Common myeloid progenitor, CD34-positive (primary cell): ENCODE results near the gene CD209.
A peak's percentile ranks its signal among the peaks of the same experiment; 100 is the strongest.

ENCODE experiments used
- CTCF ChIA-PET: fragments of 350-600 bp; sonication (Branson Sonifier 250); formaldehyde crosslinking; loops from one replicate; lab custom pipeline; 2021; ENCODE audit warnings: antibody characterized with exemption; lab: Charles Lee
- POLR2A ChIA-PET: fragments of 350-600 bp; sonication (Branson Sonifier 250); formaldehyde crosslinking; loops from one replicate; lab custom pipeline; 2021; ENCODE audit warnings: antibody characterized with exemption; lab: Charles Lee
- DNase-seq, 3 donors: peaks; one replicate each; pipeline versions ENCODE4 v3.0.0 to v3.0.0-alpha.2; 2013
- H3K27ac ChIP-seq, 2 experiments: 1 replicate in 1 of 2; 2 replicates in 1 of 2; pipeline ENCODE4 v1.7.0; 2013; ENCODE audit warnings: inconsistent platforms in 2 of 2, low read length in 2 of 2, mild to moderate bottlenecking in 2 of 2, low read depth in 1 of 2, moderate library complexity in 1 of 2; ENCODE audit not compliant: severe bottlenecking in 2 of 2, insufficient read depth in 1 of 2, poor library complexity in 1 of 2
- H3K27me3 ChIP-seq, 5 experiments: replicated peaks in 2 of 5; 1 replicate in 3 of 5; 2 replicates in 2 of 5; pipeline versions ENCODE4 v1.6.1 to v1.7.0; 2013; ENCODE audit warnings: low read length in 4 of 5, mild to moderate bottlenecking in 2 of 5, moderate library complexity in 2 of 5, inconsistent platforms in 1 of 5; ENCODE audit not compliant: insufficient read depth in 5 of 5, control insufficient read depth in 4 of 5
- H3K36me3 ChIP-seq, 4 experiments: 1 replicate in 2 of 4; 2 replicates in 2 of 4; pipeline versions ENCODE4 v1.6.1 to v1.7.0; 2013; ENCODE audit warnings: low read length in 3 of 4, control low read depth in 1 of 4, mild to moderate bottlenecking in 1 of 4; ENCODE audit not compliant: control insufficient read depth in 4 of 4, insufficient read depth in 4 of 4
- H3K4me1 ChIP-seq, 4 experiments: 1 replicate in 3 of 4; 2 replicates in 1 of 4; pipeline versions ENCODE4 v1.6.1 to v1.7.1; 2013; ENCODE audit warnings: low read length in 3 of 4, mild to moderate bottlenecking in 3 of 4, control low read depth in 1 of 4, inconsistent platforms in 1 of 4, moderate library complexity in 1 of 4; ENCODE audit not compliant: control insufficient read depth in 4 of 4, insufficient read depth in 4 of 4; ENCODE audit errors: control extremely low read depth in 1 of 4
- H3K4me3 ChIP-seq, 7 experiments: 1 replicate in 4 of 7; 2 replicates in 3 of 7; pipeline versions ENCODE4 v1.5.1 to v1.7.0; 2013; ENCODE audit warnings: mild to moderate bottlenecking in 7 of 7, low read length in 6 of 7, moderate library complexity in 6 of 7, inconsistent platforms in 2 of 7, low read depth in 2 of 7, control low read depth in 1 of 7; ENCODE audit not compliant: insufficient read depth in 4 of 7, control insufficient read depth in 1 of 7; ENCODE audit errors: extremely low read depth in 1 of 7
- H3K9me3 ChIP-seq, 5 experiments: 1 replicate in 4 of 5; 2 replicates in 1 of 5; pipeline versions ENCODE4 v1.6.1 to v1.7.1; 2013; ENCODE audit warnings: low read length in 4 of 5, mild to moderate bottlenecking in 2 of 5, inconsistent platforms in 1 of 5, low read depth in 1 of 5, moderate library complexity in 1 of 5; ENCODE audit not compliant: control insufficient read depth in 4 of 5, insufficient read depth in 2 of 5; ENCODE audit errors: control extremely low read depth in 1 of 5
- WGBS: methylation state at CpG from one replicate; pipeline ENCODE4 v1.1.5; 2013; ENCODE audit not compliant: insufficient coverage; 5-methylcytosine and 5-hydroxymethylcytosine counted together

The CD209 gene

GRCh38 chr19:7734220-7735203 lies 12.8 kb downstream of the CD209 start:
- peak in 1 of 3 donors; percentile 22 for DNase-seq
- 74% methylated on average over 6 of the region's 12 CpGs for WGBS

DNA sequence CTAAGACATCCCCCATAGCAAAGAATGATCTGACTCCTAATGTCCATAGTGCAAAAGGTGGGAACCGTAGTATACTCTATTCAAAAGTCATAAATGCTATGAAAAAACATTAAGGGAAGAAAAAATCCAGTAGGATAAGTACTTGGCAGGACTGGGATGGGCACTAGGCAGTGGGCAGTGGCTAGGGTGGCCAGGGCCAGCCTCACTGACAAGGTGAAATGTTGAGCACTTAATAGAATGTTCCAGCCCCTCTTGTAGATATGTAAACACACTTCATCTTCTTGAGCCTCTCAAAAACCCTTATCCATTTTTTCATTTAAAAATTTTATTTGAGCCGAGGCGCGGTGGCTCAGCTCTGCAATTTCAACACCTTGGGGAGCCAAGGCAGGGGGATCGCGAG lies 14.0 kb downstream of the CD209 start:
- Histone ChIP-seq H3K4me3 (no peak overlapping the region), H3K36me3 (no peaks in the 10 kb centered on the region), H3K27ac (no peak overlapping the region), H3K27me3 (peaks cover 0 to 36% (median 25%) of the 10 kb centered on the region in 5 experiments), H3K4me1 (peaks cover 0 to 21% (median 12%) of the 10 kb centered on the region in 4 experiments), H3K9me3 (no peaks in the 10 kb centered on the region)
- DNase-seq, result no peak
- ChIA-PET CTCF (no interaction called here), POLR2A (no interaction called here)
- 67% methylated on average over 3 of the region's 6 CpGs for WGBS

More at GRCh38 chr19:7734220-7735203, 12.8 kb downstream of the CD209 start:
- no peak overlapping the region for H3K4me3 ChIP-seq
- H3K36me3 ChIP-seq, result no peaks in the 10 kb centered on the region
- H3K9me3 ChIP-seq, result no peaks in the 10 kb centered on the region
- ChIA-PET POLR2A (no interaction called here), CTCF (interaction anchor here (1.6 kb wide), 1 partner anchor 13 kb away, joined by 7 read pairs; the partner anchor contains the start of gene CD209)
- peaks cover 0 to 15% (median 11%) of the 10 kb centered on the region in 4 experiments for H3K4me1 ChIP-seq
- no peak overlapping the region for H3K27ac ChIP-seq
- H3K27me3 ChIP-seq, result peaks cover 0 to 24% (median 18%) of the 10 kb centered on the region in 5 experiments

DNA sequence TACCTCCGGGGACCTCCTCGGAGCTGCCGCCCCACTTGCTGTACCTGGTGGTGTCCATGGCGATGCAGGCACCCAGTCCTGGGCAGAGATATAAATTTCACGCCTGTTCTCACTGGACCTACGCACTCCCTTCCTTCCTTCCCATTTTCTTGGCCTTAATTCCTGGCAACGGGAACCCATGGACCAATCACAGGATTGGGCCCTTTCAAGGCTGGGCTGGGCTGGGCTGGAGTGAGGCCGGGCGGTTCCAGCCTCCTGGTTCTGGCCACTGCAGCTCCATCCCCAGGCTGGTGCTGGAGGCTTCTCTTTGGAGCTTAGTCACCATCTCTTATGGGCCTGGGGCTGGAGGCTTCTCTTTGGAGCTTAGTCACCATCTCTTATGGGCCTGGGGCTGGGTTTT lies 15.3 kb downstream of the CD209 start, which contains the start of gene CLEC4G:
Gene CLEC4G, minus strand, starts transcription at position 66 of the 400 bp plus-strand sequence. Its CDS starts 8 bp downstream, at position 58.
- H3K4me1 ChIP-seq, result peaks cover 0 to 21% (median 12%) of the 10 kb centered on the region in 4 experiments
- no peak within 1 kb of the TSS for H3K27ac ChIP-seq
- no peak for DNase-seq
- no peaks in the 10 kb centered on the region for H3K36me3 ChIP-seq
- peaks cover 0 to 47% (median 22%) of the 10 kb centered on the region in 5 experiments for H3K27me3 ChIP-seq
- ChIA-PET CTCF (no interaction called here), POLR2A (no interaction called here)
- WGBS, result 86% methylated on average over 8 of the region's 9 CpGs
- no peaks in the 10 kb centered on the region for H3K9me3 ChIP-seq
- no peak within 1 kb of the TSS for H3K4me3 ChIP-seq

- peaks cover 0 to 21% (median 12%) of the 10 kb centered on the region in 4 experiments for H3K4me1 ChIP-seq
- no peak for DNase-seq
- POLR2A ChIA-PET, result no interaction called here
- H3K36me3 ChIP-seq, result no peaks in the 10 kb centered on the region
- WGBS, result 95% methylated on average over 4 of the region's 5 CpGs
- H3K27ac ChIP-seq, result no peak overlapping the region
- CTCF ChIA-PET, result no interaction called here
- no peak overlapping the region for H3K4me3 ChIP-seq
- H3K27me3 ChIP-seq, result peaks cover 0 to 47% (median 22%) of the 10 kb centered on the region in 5 experiments
- no peaks in the 10 kb centered on the region for H3K9me3 ChIP-seq
Measured at GRCh38 chr19:7731615-7732014, 15.7 kb downstream of the CD209 start.

- no peaks in the 10 kb centered on the region for H3K9me3 ChIP-seq
- WGBS, result 65% methylated on average over 29 of the region's 39 CpGs
- peaks cover 0 to 47% (median 22%) of the 10 kb centered on the region in 5 experiments for H3K27me3 ChIP-seq
- ChIA-PET CTCF (no interaction called here), POLR2A (interaction anchor here (0.6 kb wide), 1 partner anchor 163 kb away, joined by 3 read pairs; no protein-coding TSS in a partner anchor)
- no peak for DNase-seq
- H3K4me1 ChIP-seq, result peaks cover 0 to 21% (median 12%) of the 10 kb centered on the region in 4 experiments
- no peak overlapping the region for H3K27ac ChIP-seq
- H3K4me3 ChIP-seq, result no peak overlapping the region
- H3K36me3 ChIP-seq, result no peaks in the 10 kb centered on the region
Measured at GRCh38 chr19:7731218-7731595, 16.1 kb downstream of the CD209 start.

GRCh38 chr19:7730286-7731217 lies 16.8 kb downstream of the CD209 start:
- ChIA-PET CTCF (interaction anchor here (1.2 kb wide), 1 partner anchor 8 kb away, joined by 6 read pairs; no protein-coding TSS in a partner anchor), POLR2A (interaction anchor here (0.6 kb wide), 1 partner anchor 162 kb away, joined by 3 read pairs; no protein-coding TSS in a partner anchor)
- Histone ChIP-seq H3K4me3 (peak overlapping the region in 2 of 7 experiments; percentile 11 to 38), H3K27me3 (peaks cover 0 to 47% (median 22%) of the 10 kb centered on the region in 5 experiments), H3K27ac (no peak overlapping the region), H3K36me3 (no peaks in the 10 kb centered on the region), H3K9me3 (no peaks in the 10 kb centered on the region), H3K4me1 (peaks cover 0 to 21% (median 12%) of the 10 kb centered on the region in 4 experiments)
- DNase-seq, result peak in 2 of 3 donors; percentile 37 to 44
- 5% methylated on average over 47 of the region's 78 CpGs for WGBS
